GM18873 (cell line): Measurements from ENCODE around the gene FAT4.

Source experiments
- ATAC-seq: cut with Tn5 transposase; IDR thresholded peaks from one replicate; pipeline ENCODE4 v1.9.1; 2021; ENCODE audit warnings: mild to moderate bottlenecking, moderate library complexity, moderate number of reproducible peaks; ENCODE audit not compliant: unreplicated experiment, low FRiP score

FAT4 gene

DNA sequence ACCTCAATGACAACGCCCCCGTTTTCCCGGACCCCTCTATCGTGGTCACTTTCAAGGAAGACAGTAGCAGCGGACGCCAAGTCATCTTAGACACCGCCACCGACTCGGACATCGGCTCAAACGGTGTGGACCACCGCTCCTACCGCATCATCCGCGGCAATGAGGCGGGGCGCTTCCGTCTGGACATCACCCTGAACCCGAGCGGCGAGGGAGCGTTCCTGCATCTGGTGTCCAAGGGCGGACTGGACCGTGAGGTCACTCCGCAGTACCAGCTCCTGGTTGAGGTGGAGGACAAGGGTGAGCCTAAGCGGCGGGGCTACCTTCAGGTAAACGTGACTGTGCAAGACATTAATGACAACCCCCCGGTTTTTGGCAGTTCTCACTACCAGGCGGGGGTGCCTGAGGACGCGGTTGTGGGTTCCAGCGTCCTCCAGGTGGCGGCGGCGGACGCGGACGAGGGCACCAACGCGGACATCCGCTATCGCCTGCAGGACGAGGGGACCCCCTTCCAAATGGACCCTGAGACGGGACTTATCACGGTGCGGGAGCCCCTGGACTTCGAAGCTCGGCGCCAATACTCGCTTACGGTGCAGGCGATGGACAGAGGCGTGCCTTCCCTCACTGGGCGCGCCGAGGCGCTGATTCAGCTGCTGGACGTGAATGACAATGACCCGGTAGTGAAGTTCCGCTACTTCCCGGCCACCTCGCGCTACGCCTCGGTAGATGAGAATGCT, 2.2 kb downstream of the FAT4 start:
- ATAC-seq, result no peak

DNA sequence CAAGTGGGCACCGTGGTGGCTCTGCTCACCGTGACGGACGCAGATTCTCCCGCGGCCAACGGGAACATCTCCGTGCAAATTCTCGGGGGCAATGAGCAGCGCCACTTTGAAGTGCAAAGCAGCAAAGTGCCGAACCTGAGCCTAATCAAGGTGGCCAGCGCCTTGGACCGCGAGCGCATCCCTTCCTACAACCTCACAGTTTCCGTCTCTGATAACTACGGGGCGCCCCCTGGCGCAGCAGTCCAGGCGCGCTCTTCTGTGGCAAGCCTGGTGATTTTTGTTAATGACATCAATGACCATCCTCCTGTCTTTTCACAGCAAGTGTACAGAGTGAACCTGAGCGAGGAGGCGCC, 2.7 kb downstream of the FAT4 start:
- no peak for ATAC-seq

DNA sequence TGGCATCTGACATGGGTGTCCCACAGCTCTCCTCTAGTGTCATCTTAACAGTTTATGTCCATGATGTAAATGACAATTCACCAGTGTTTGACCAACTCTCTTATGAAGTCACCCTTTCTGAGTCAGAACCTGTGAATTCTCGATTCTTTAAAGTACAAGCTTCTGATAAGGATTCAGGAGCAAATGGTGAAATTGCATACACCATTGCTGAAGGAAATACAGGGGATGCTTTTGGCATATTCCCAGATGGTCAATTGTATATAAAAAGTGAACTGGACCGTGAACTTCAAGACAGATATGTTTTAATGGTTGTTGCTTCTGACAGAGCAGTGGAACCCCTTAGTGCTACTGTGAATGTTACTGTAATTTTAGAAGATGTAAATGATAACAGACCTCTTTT, 4.6 kb downstream of the FAT4 start:
- no peak for ATAC-seq

DNA sequence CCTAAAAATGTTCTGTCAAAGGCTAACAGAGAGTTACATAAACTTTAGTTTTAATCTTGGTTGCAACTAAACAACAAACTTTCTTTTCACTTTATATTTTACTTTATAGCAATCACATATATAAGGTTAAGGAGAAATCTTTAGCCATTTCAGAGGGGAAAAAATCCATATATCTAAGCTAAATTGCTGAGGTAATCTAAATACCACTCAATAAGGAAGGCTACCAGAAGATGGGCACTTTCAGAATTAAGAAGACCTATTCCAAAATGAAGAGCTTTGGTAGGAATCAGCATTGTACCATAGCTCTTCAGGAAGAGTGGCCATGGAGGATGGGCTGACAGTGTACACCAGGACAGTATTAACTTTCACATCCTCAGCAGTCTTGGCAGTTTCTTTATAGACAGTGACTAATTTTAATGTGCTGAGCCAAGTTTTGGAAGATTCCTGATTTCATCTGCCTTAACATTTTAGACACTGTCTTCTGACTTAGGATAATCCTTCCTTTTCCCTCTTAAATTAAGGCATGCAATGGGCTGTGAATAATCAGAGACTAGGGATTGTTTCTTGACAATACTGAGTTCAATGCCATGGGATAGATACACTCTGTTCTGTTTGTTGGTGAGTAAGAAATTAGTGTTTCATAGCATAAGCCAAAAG, 7.1 kb downstream of the FAT4 start:
- ATAC-seq, result no peak

DNA sequence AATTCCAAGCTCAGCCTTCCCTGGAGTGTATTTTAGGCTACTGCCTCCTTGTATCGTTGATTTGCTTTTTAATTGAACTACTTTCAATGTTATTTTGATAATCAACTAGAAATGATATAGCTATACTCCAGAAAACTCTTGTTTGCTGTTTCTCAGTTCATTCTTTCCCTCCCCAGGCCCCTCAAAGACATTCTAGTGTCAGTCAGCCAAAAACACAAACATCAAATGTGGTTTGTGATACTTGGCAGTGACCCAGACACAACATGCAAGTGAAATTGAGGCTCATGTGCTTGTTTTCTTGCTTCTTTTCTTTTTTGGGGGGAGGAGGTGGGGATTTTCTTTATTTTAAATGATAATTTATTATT, 7.6 kb downstream of the FAT4 start:
- no peak for ATAC-seq

DNA sequence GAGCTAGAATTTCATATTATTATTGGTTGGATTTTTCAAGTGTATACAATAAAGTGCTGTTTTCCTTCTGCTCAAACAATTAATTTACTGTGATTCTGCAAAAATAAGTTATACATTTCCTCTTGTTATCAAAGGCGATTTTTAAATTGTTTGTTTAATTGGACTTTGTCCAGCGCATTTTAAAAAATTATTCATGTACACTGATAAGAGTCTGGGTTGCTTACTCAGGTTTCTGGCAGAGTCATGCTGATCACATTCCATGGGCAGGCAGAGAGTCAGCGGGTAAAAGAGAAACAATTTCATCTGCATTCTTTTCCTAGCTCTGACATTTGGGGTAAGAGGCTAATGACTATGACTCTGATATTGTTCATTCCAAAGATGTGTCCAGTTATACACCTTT, 8.9 kb downstream of the FAT4 start:
- no peak for ATAC-seq

DNA sequence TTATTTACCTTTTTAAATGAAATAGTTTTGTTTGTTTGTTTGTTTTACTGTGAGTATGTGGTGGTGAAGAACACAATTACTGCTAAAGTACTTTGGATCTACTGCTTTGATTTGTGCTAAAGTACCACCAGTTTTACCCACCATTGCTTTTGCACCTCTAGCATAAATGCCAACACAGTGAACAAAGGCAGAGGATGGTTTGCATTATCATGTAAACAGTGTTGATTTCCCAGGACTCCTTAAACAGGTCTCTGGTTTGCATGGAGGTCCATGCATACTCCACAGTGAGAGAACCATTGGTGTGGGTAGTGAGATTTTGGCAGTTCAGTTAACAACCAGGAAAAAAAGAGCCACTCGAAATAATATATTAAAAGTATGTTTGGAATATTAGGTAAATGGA, 11.0 kb downstream of the FAT4 start:
- ATAC-seq, result no peak

DNA sequence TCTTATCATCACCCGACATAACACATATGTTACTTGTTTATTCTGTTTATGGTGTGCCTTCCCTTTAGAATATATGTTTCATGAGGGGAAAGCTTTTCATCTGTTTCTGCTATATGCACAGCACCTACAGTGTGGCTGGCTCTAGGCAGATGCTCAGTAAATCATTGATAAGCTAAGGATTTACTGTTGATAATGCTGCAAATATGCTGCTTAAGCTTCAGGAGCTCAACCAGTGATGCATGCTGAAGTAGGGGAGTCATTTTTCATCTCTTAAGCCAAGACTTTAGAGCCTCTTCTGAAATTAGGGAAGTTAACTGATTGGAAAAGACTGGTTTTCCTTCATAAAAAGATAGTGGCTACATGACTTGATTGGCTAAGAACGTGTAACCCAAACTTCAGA, 16.4 kb downstream of the FAT4 start:
- no peak for ATAC-seq

DNA sequence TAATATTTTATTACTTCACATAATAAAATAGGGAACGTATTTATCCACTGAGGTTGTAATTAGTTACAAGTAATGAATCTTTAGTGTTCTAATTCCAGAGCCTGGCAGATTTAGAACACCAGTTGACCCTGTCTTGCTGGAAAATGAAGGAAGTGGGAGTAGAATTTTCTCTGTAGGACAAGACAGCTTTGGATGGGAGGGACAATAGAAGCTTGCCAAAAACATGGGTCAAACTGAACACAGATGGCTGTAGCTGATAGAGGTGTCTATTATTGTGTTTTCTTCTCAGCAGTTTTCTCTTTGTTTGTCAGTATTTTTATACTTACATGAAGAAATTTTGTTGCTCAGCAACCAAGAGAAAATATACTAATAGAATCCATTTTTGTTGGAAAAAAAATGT, 20.2 kb downstream of the FAT4 start:
- ATAC-seq, result no peak

DNA sequence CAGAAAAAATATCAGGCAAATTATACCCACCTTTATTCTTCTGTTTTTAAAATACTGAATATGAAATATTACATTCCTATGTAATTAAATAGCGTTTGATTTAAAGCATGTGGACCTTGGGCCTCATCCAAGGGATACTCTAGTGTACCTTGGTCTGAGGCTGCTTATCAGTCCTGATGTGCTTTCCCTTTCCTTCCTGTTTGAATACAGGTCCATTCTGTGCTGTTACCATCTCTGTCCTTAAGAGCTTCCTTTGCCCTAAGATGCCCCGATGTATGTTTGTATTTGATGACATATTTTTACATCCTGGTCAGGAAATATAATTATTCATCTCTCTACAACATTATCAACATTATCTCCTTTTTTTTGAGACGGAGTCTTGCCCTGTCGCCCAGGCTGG, 24.1 kb downstream of the FAT4 start:
- no peak for ATAC-seq

DNA sequence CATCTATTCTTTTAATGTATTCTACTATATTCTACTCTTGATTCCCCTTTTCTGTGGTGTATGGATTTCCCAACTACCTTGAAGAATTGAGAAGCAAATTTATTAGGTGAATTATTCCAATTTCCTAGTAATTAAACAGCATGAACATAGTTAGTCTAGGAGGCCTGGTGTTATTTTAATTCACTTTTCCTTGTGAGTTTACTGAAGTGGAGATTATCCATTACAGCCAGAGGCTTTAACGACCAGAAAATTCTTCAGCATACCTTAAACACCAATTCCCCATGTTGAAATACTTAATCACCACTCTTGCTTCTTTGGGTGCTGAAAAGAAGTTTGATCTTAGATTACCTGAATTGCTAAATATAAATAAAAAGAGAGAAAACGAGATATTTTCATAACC, 29.4 kb downstream of the FAT4 start:
- ATAC-seq, result no peak

DNA sequence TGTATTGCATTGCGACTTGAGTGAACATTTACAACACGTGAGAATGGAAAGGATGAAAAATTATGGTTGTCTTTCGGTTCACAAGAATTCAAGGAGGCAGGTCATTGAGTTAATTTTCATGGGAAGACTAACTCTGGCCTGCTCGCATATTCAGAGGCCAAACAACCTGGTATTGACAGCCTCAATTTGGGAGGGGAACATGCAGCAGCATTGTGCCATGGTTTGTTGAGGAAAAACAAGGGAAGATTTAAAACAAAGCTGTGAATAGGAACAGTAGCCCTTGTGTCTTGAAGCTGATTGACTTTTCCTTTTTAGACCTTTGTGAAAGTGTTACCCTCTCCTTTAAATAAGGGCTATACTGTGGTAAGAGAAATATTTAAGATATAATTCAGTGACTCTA, 31.9 kb downstream of the FAT4 start:
- no peak for ATAC-seq

DNA sequence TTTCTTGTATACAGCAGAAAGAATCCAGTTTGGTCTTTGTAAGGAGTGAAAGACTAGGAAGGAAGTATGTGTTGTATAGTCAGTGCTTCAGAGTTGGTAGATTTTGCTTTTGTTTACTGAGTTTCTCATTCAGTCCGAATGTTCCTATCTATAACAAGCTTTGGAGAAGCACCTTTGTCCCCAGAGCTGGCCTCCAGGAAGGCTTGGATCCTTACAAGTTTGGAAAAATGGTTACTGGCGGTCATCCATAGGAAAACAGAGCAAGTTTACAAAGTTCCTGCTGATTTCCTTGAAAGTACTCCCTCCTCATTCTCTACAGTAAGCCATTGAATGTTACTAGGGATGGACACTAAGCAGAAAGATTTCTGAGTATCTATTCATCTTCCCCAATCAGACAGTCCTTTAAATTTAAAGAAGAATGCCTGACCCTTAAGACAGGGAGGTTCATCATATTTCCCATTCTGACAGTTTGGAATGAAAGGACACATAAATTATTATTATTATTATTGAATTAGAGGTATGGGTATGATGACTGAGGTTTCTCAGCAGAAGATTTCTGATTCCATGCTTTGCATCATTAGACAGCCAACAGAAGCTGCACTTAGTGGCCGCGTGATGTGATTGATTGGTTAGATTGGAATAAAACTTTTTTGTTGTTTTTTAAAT, 35.8 kb downstream of the FAT4 start:
- no peak for ATAC-seq

DNA sequence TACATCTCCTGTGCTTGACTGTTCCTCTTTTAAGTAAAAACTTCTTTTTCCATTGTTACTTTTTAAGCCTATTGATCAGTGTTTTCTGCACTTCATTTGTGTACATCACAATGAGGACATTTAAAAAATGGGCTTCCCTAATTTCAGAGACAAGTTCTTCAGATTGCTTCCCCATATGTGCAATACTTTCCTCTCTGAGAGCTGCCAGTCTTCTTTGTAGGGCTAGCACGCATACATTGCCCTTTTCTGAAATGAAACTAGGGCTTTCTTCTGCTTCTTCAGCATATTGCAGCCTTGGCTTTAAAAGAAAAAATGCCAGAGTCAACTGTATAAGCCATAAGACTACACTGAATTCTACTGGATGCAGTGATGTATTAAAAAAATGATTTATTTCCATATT, 37.8 kb downstream of the FAT4 start:
- ATAC-seq, result no peak

DNA sequence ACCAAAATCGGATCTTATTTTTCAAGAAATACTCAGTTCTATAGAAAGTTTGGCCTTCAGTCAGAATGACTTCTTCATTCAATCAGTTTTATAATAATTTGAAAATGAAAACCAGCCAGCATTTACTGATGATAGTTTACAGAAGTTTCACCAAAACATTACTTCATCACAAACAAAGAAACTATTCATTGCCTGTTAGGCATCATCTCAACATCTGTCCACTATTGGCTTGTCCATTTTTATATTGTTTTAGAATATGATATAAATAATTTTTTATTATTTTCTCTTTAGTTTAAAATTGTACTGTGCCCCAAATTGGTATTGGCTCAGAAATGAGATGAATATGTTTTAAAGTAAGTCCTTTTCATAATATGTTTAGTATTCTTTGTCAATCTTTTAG, 38.4 kb downstream of the FAT4 start:
- ATAC-seq, result no peak

DNA sequence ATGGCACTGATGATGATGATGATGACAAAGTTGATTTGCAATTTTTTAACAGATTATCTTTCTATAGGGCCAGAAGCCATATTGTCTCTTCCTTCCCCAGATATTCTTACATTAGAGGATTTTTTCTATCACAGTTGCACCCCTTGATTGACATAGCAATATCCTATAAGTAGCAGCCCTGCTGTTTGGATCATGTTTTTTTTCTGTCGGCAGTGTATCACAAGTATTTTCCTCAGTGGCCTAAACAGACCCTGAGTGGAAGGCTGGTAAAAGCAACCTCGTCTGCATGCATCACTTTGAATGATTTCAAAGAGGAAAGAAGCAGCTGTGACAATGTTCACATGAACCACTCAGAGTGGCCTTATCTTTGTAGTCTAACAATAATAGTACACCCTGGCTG, 41.0 kb downstream of the FAT4 start:
- ATAC-seq, result no peak

DNA sequence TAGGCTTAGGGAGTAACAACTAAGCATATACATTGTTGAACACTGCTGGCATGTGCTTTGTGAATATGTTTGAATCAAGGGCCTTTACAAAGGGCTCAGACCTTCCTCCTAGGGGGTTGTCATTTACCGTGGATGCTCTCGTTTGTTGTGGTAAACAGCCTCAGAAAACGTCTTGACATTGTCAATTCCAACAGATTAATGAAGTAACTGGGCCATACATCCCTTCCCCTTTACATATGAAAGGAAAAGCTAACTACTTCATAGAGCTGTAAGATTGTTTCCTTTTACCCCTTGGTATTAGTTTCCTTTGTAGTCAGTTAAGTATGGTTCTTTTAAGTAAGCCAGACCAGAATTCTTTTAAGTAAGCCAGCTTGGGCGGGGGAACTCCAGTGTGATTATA, 42.9 kb downstream of the FAT4 start:
- ATAC-seq, result no peak

DNA sequence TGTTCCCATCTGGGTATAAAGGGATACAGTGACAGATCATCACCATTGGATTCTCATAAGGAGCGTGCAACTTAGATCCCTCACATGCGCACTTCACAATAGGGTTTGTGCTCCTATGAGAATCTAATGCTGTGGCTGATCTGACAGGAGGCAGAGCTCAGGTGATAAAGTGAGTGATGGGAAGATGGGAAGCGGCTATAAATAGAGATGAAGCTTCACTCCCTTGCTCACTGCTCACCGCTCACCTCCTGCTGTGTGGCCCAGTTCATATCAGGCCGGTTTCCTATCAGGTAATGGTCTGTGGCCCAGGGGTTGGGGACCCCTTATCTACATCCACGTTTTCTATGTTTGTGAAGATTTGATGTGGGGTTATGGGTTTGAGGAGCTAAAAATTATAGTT, 43.7 kb downstream of the FAT4 start:
- no peak for ATAC-seq

DNA sequence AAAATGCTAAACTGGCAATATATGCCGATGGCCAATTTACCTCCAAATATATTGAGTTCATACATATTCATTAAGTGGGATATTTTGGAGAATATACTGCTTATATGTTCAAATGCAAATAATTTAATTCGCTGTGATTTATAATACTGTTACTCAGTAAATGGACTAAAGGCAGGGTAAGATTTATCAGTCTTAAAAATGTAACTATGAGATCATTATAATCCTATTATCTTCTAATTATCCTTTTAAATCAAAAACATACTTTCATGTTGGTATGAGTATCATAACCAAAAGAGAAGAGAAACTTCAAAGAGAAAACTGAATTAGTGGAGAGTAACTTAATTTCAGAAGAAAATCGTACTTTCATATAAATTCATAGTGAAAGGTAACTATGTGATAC, 44.6 kb downstream of the FAT4 start:
- ATAC-seq, result no peak

DNA sequence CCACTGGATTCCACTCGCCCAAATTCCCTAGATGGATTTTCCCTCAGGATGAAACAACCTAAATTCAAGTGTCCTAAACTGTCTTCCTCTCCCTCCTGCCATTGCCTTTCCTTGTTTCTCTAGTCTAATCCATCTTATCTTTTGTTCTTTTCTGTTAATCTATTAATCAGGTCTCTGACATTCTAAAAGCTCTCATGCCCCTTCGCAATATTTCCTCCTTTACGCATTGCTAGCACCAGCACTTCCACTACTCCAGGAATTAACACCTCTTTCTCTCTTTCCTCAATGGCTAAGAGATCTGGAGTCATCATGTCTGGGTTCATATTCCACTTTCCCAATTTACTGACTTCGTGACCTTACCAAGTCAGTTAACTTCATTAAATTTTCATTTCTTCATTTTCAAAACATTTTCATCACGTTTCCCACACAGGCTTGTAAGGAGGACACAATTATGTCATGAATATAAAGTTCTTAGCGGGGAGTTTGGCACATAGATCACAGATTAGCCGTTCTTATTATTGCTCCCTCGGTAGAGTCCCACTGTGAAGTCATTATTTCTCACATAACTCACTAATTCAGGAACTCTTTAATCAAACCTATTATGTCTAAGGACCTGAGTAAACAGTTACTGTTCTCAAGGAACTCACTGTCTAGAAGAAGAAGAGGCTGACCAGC, 45.3 kb downstream of the FAT4 start:
- no peak for ATAC-seq

DNA sequence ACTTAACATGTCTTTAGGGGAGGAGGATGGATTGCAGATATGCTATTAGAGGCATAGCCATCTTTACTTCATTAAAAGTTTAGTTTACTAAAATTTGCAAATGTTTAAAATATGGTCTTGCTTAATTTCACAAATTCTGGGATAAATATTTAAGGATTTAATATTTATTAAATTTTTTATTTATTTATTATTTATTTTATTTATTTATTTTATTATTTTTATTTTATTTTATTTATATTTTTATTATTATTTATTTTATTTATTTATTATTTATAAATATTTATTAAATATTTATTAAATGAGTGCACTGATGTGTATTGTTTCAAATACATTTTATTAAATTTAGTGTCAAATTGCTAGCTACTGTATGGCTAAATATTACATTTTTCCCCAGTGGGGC, 46.0 kb downstream of the FAT4 start:
- no peak for ATAC-seq
